PC-9 (cell line): ENCODE measurements around the gene LIN52. TPM values are rescaled to one million over a fixed set of nuclear protein-coding genes. Genes with fewer than 3 reads are reported as not detected.

Experiments
- BruUV-seq: library from RNA; stranded (reverse); fragments of 400-500 nt; replicated peaks from 2 replicates; lab custom pipeline; 2021; lab: Mats Ljungman, UMichigan
- CTCF ChIA-PET: fragments of 300-600 bp; sonication (Branson Sonifier 250); formaldehyde crosslinking; loops from one replicate; lab custom pipeline; 2022; ENCODE audit warnings: antibody characterized with exemption; lab: Charles Lee
- POLR2A ChIA-PET: fragments of 300-600 bp; sonication (Branson Sonifier 250); formaldehyde crosslinking; loops from one replicate; lab custom pipeline; 2022; ENCODE audit warnings: antibody characterized with exemption; ENCODE audit not compliant: unreplicated experiment; lab: Charles Lee
- DNase-seq, 2 experiments: peaks; one replicate each; pipeline versions ENCODE4 v3.0.0 to v3.0.0-alpha.2; 2015 to 2022; ENCODE audit warnings: mixed read lengths in 1 of 2
- H2AFZ ChIP-seq: fragments of 200-600 bp; sonication (generic); 2 replicates; pipeline ENCODE4 v1.8.1; 2017; ENCODE audit warnings: antibody characterized with exemption
- H3F3A ChIP-seq: fragments of 200-600 bp; sonication (generic); 2 replicates; pipeline ENCODE4 v1.8.1; 2017; ENCODE audit warnings: antibody characterized with exemption, mild to moderate bottlenecking, low read depth; ENCODE audit not compliant: insufficient read depth
- H3K27ac ChIP-seq: fragments of 200-600 bp; sonication (generic); 2 replicates; pipeline ENCODE4 v1.6.1; 2016; ENCODE audit warnings: mixed run types
- H3K27me3 ChIP-seq: fragments of 200-600 bp; sonication (generic); 2 replicates; pipeline ENCODE4 v1.6.1; 2016; ENCODE audit warnings: low read depth, mixed run types; ENCODE audit not compliant: insufficient read depth
- H3K36me3 ChIP-seq: fragments of 200-600 bp; sonication (generic); 2 replicates; pipeline ENCODE4 v1.6.1; 2016; ENCODE audit warnings: low read depth, mixed run types
- H3K4me1 ChIP-seq: fragments of 200-600 bp; sonication (generic); replicated peaks from 2 replicates; pipeline ENCODE4 v1.6.1; 2016; ENCODE audit warnings: mixed run types; ENCODE audit not compliant: insufficient read depth
- H3K4me2 ChIP-seq: fragments of 200-600 bp; sonication (generic); 2 replicates; pipeline ENCODE4 v1.6.1; 2017; ENCODE audit warnings: mixed run types
- H3K4me3 ChIP-seq: fragments of 200-600 bp; sonication (generic); 2 replicates; pipeline ENCODE4 v1.6.1; 2016; ENCODE audit warnings: mixed run types
- H3K79me2 ChIP-seq: fragments of 200-600 bp; sonication (generic); 2 replicates; pipeline ENCODE4 v1.6.1; 2017; ENCODE audit warnings: low read depth, mixed run types
- H3K9me2 ChIP-seq: fragments of 200-600 bp; sonication (generic); 2 replicates; pipeline ENCODE4 v1.8.1; 2017; ENCODE audit warnings: mild to moderate bottlenecking; ENCODE audit not compliant: insufficient read depth
- H3K9me3 ChIP-seq: fragments of 200-600 bp; sonication (generic); 2 replicates; pipeline ENCODE4 v1.8.1; 2016; ENCODE audit warnings: low read depth; ENCODE audit not compliant: insufficient read depth
- H4K20me1 ChIP-seq: fragments of 200-600 bp; sonication (generic); 2 replicates; pipeline ENCODE4 v1.8.1; 2017; ENCODE audit not compliant: insufficient read depth
- CTCF ChIP-seq: fragments of 200-600 bp; sonication (generic); conservative IDR thresholded peaks from 2 replicates; pipeline ENCODE4 v1.6.1; 2017; ENCODE audit warnings: mixed run types, antibody characterized with exemption, mild to moderate bottlenecking, moderate library complexity
- EZH2 ChIP-seq: fragments of 200-600 bp; sonication (generic); IDR thresholded peaks from 2 replicates; pipeline ENCODE4 v1.8.0; 2017; ENCODE audit warnings: antibody characterized with exemption, low read depth
- intact Hi-C: fragments of 100-400 bp; cut with micrococcal nuclease; formaldehyde crosslinking; loops from one replicate; pipeline ENCODE4 v1.10.0; 2022; ENCODE audit not compliant: unreplicated experiment
- total RNA-seq: library from RNA; stranded (reverse); gene quantifications from 2 replicates; pipeline ENCODE4 v1.2.3, GENCODE V29; 2021

Gene LIN52
- total RNA-seq, 1 experiment from 2014 or later: 18.8 TPM

DNA sequence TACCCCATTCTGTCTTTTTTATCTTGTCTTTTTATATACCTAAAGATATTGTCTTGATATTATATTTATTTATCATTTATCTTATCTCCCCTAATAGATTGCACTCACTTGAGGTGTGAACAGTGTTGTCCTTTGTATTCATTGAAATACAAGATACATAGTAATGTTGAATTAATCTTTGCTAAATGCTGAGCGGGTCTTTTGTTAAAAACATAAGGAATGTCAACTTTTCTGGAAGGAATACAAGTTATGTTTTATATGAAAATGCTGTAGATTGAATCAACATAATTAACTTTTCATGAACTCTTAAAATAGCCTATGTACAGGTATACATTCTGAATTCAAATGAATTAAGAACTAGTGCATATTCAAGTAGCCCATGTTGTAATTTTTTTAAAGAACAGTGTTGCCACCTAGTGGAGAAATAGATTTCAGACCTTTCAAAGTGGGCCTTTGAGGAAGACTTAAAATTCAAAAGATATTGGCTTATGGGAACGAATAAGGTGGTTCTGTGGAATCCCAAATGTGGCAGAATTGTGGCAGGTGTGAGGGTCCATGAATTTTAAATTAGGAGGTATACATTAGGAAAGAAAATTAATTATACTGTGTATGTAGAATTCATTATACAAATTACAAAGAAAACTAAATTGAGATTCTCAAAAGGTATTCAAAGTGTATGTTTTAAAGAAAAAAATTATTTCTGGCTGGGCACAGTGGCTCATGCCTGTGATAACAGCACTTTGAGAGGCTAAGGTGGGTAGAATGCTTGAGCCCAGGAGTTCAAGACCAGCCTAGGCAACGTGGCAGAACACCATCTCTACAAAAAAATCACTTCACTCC is 46.5 kb upstream of the LIN52 start:
- TF ChIP-seq EZH2 (no peak), CTCF (peak; percentile 96)
- Histone ChIP-seq H3K36me3 (no peaks in the 10 kb centered on the region), H3K4me1 (no peaks in the 10 kb centered on the region), H3K4me2 (no peak overlapping the region), H3K4me3 (no peak overlapping the region), H3K79me2 (no peaks in the 10 kb centered on the region), H3K9me2 (no peaks in the 10 kb centered on the region), H4K20me1 (no peaks in the 10 kb centered on the region), H3K27me3 (no peaks in the 10 kb centered on the region), H3F3A (no peaks in the 10 kb centered on the region), H3K27ac (no peak overlapping the region), H3K9me3 (no peaks in the 10 kb centered on the region), H2AFZ (no peak overlapping the region)
- CTCF ChIA-PET: no interaction called here
- BruUV-seq: no TSS peak
- intact Hi-C loops: loop anchor here (1.0 to 10.0 kb wide), 3 partner anchors 214 to 404 kb away; no protein-coding TSS in a partner anchor
- POLR2A ChIA-PET: no interaction called here
- DNase-seq: peak in 1 of 2 experiments; percentile 66

DNA sequence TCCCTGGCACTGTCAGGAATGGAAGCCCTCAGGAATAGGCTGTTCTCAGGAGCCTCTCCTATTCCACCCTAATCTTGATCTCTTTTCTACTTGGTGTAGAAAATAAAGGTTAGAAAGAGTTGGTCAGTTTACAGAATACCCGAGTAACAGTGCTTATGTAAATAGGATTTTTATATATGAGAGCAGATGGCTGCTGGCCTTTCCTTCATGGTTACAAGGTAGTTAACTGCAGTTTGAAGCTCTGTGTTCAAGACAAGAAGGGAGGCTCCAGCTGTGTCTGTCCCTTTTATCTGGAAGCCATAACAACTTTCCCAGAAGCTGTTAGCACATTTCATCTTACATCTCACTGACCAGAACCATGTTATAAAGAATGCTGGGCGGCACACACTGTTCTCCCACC is 42.5 kb upstream of the LIN52 start:
- intact Hi-C loops: no loop called here
- Histone ChIP-seq H3F3A (no peaks in the 10 kb centered on the region), H3K4me2 (no peak overlapping the region), H3K36me3 (no peaks in the 10 kb centered on the region), H4K20me1 (no peaks in the 10 kb centered on the region), H2AFZ (no peak overlapping the region), H3K79me2 (no peaks in the 10 kb centered on the region), H3K4me3 (no peak overlapping the region), H3K27ac (no peak overlapping the region), H3K9me2 (no peaks in the 10 kb centered on the region), H3K4me1 (no peaks in the 10 kb centered on the region), H3K27me3 (no peaks in the 10 kb centered on the region), H3K9me3 (no peaks in the 10 kb centered on the region)
- no peak for TF ChIP-seq EZH2
- TF ChIP-seq CTCF: no peak
- ChIA-PET CTCF (no interaction called here), POLR2A (no interaction called here)
- no peak for DNase-seq
- BruUV-seq: no TSS peak

DNA sequence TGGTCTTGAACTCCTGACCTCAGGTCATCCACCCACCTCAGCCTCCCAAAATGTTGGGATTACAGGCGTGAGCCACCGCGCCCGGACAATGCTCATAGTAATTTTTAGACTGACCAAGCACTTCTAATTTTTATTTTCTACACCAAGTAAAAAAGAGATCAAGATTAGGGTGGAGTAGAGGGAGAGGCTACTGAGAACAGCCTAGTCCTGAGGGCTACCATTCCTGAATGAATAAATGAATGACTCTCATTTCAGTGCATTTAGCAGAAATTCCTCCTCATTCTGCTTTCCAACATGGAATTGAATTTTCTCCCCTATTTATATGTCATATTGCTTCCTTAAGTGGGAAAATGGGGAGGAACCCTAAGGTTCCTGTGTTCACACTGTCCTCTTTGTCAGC is 39.2 kb upstream of the LIN52 start:
- no peak overlapping the region for H3K4me3 ChIP-seq
- peaks cover 14% of the 10 kb centered on the region; the same call in 1 of the 2 replicates for H3F3A ChIP-seq
- ChIA-PET CTCF (no interaction called here), POLR2A (no interaction called here)
- H3K4me1 ChIP-seq: 0 out of 2 replicates have a peak, but pooled peaks cover 5% of the 10 kb centered on the region
- intact Hi-C loops: no loop called here
- no peaks in the 10 kb centered on the region for H3K9me2 ChIP-seq
- no peak overlapping the region for H3K27ac ChIP-seq
- TF ChIP-seq CTCF (no peak), EZH2 (no peak)
- H3K79me2 ChIP-seq: no peaks in the 10 kb centered on the region
- H3K9me3 ChIP-seq: no peaks in the 10 kb centered on the region
- no TSS peak for BruUV-seq
- no peak for DNase-seq
- no peaks in the 10 kb centered on the region for H4K20me1 ChIP-seq
- no peaks in the 10 kb centered on the region for H3K36me3 ChIP-seq
- no peak overlapping the region for H3K4me2 ChIP-seq
- no peak overlapping the region for H2AFZ ChIP-seq
- H3K27me3 ChIP-seq: no peaks in the 10 kb centered on the region
